Measurements from ENCODE around the gene DGKI. TPM values are rescaled to one million over a fixed set of nuclear protein-coding genes. Genes with fewer than 3 reads are reported as not detected.

The DGKI gene
- polyA plus RNA-seq, 1 donor, result 1.4 TPM

- no peaks in the 10 kb centered on the region for H3K36me3 ChIP-seq (ENCODE audit: control insufficient read depth, insufficient read depth, low read length)
- no peaks in the 10 kb centered on the region for H3K4me1 ChIP-seq (ENCODE audit: control insufficient read depth, insufficient read depth, low read length)
- H3K27ac ChIP-seq (ENCODE audit: low read length), result no peak overlapping the region
- no peaks in the 10 kb centered on the region for H3K27me3 ChIP-seq (ENCODE audit: control insufficient read depth, insufficient read depth, low read length)
- DNase-seq, result no peak
- WGBS (ENCODE audit: insufficient coverage, low lambda C conversion rate), result 60% methylated on average over 3 of the region's 11 CpGs
- H3K9me3 ChIP-seq (ENCODE audit: control insufficient read depth, low read depth, low read length), result no peaks in the 10 kb centered on the region
- no peak overlapping the region for H3K4me3 ChIP-seq (ENCODE audit: low read length)
These were observed 172.0 kb downstream of the DGKI start for GRCh38 chr7:137674551-137675409.

GRCh38 chr7:137674048-137674447, 172.7 kb downstream of the DGKI start:
- no peaks in the 10 kb centered on the region for H3K4me1 ChIP-seq (ENCODE audit: control insufficient read depth, insufficient read depth, low read length)
- H3K36me3 ChIP-seq (ENCODE audit: control insufficient read depth, insufficient read depth, low read length), result no peaks in the 10 kb centered on the region
- H3K27me3 ChIP-seq (ENCODE audit: control insufficient read depth, insufficient read depth, low read length), result no peaks in the 10 kb centered on the region
- H3K27ac ChIP-seq (ENCODE audit: low read length), result no peak overlapping the region
- no peak overlapping the region for H3K4me3 ChIP-seq (ENCODE audit: low read length)
- H3K9me3 ChIP-seq (ENCODE audit: control insufficient read depth, low read depth, low read length), result no peaks in the 10 kb centered on the region
- DNase-seq, result no peak
- WGBS (ENCODE audit: insufficient coverage, low lambda C conversion rate), result no CpG with 5 or more reads among the region's 3 CpGs

GRCh38 chr7:137671920-137672319, 174.9 kb downstream of the DGKI start:
- Histone ChIP-seq H3K36me3 (ENCODE audit: control insufficient read depth, insufficient read depth, low read length) (no peaks in the 10 kb centered on the region), H3K4me1 (ENCODE audit: control insufficient read depth, insufficient read depth, low read length) (no peaks in the 10 kb centered on the region), H3K9me3 (ENCODE audit: control insufficient read depth, low read depth, low read length) (no peaks in the 10 kb centered on the region), H3K27me3 (ENCODE audit: control insufficient read depth, insufficient read depth, low read length) (no peaks in the 10 kb centered on the region), H3K27ac (ENCODE audit: low read length) (no peak overlapping the region), H3K4me3 (ENCODE audit: low read length) (no peak overlapping the region)
- no peak for DNase-seq
- no CpG with 5 or more reads among the region's 5 CpGs for WGBS (ENCODE audit: insufficient coverage, low lambda C conversion rate)

- Histone ChIP-seq H3K9me3 (ENCODE audit: control insufficient read depth, low read depth, low read length) (no peaks in the 10 kb centered on the region), H3K27ac (ENCODE audit: low read length) (no peak overlapping the region), H3K27me3 (ENCODE audit: control insufficient read depth, insufficient read depth, low read length) (peaks cover under 1% of the 10 kb centered on the region), H3K4me1 (ENCODE audit: control insufficient read depth, insufficient read depth, low read length) (no peaks in the 10 kb centered on the region), H3K4me3 (ENCODE audit: low read length) (no peak overlapping the region), H3K36me3 (ENCODE audit: control insufficient read depth, insufficient read depth, low read length) (no peaks in the 10 kb centered on the region)
- WGBS (ENCODE audit: insufficient coverage, low lambda C conversion rate), result no CpG with 5 or more reads among the region's 7 CpGs
- no peak for DNase-seq
These were observed 176.3 kb downstream of the DGKI start for GRCh38 chr7:137670222-137671064.

GRCh38 chr7:137669706-137670105, 177.1 kb downstream of the DGKI start:
- H3K27me3 ChIP-seq (ENCODE audit: control insufficient read depth, insufficient read depth, low read length), result peaks cover 5% of the 10 kb centered on the region
- no peak overlapping the region for H3K27ac ChIP-seq (ENCODE audit: low read length)
- no peaks in the 10 kb centered on the region for H3K9me3 ChIP-seq (ENCODE audit: control insufficient read depth, low read depth, low read length)
- H3K36me3 ChIP-seq (ENCODE audit: control insufficient read depth, insufficient read depth, low read length), result no peaks in the 10 kb centered on the region
- no peak overlapping the region for H3K4me3 ChIP-seq (ENCODE audit: low read length)
- H3K4me1 ChIP-seq (ENCODE audit: control insufficient read depth, insufficient read depth, low read length), result no peaks in the 10 kb centered on the region
- no CpG with 5 or more reads among the region's 2 CpGs for WGBS (ENCODE audit: insufficient coverage, low lambda C conversion rate)
- DNase-seq, result no peak

- Histone ChIP-seq H3K4me3 (ENCODE audit: low read length) (no peak overlapping the region), H3K27me3 (ENCODE audit: control insufficient read depth, insufficient read depth, low read length) (peaks cover 5% of the 10 kb centered on the region), H3K4me1 (ENCODE audit: control insufficient read depth, insufficient read depth, low read length) (no peaks in the 10 kb centered on the region), H3K36me3 (ENCODE audit: control insufficient read depth, insufficient read depth, low read length) (no peaks in the 10 kb centered on the region), H3K27ac (ENCODE audit: low read length) (no peak overlapping the region), H3K9me3 (ENCODE audit: control insufficient read depth, low read depth, low read length) (no peaks in the 10 kb centered on the region)
- no peak for DNase-seq
- WGBS (ENCODE audit: insufficient coverage, low lambda C conversion rate), result no CpG with 5 or more reads among the region's 2 CpGs
These were observed 178.4 kb downstream of the DGKI start for GRCh38 chr7:137668404-137668803.

- Histone ChIP-seq H3K4me3 (ENCODE audit: low read length) (no peak overlapping the region), H3K36me3 (ENCODE audit: control insufficient read depth, insufficient read depth, low read length) (no peaks in the 10 kb centered on the region), H3K27ac (ENCODE audit: low read length) (no peak overlapping the region), H3K4me1 (ENCODE audit: control insufficient read depth, insufficient read depth, low read length) (no peaks in the 10 kb centered on the region), H3K27me3 (ENCODE audit: control insufficient read depth, insufficient read depth, low read length) (peaks cover 5% of the 10 kb centered on the region), H3K9me3 (ENCODE audit: control insufficient read depth, low read depth, low read length) (no peaks in the 10 kb centered on the region)
- no peak for DNase-seq
- WGBS (ENCODE audit: insufficient coverage, low lambda C conversion rate), result no CpG with 5 or more reads among the region's 5 CpGs
These were observed 179.0 kb downstream of the DGKI start for GRCh38 chr7:137667633-137668387.

- no CpG with 5 or more reads among the region's 4 CpGs for WGBS (ENCODE audit: insufficient coverage, low lambda C conversion rate)
- no peak overlapping the region for H3K4me3 ChIP-seq (ENCODE audit: low read length)
- H3K9me3 ChIP-seq (ENCODE audit: control insufficient read depth, low read depth, low read length), result no peaks in the 10 kb centered on the region
- no peak overlapping the region for H3K27ac ChIP-seq (ENCODE audit: low read length)
- DNase-seq, result no peak
- peaks cover 9% of the 10 kb centered on the region for H3K27me3 ChIP-seq (ENCODE audit: control insufficient read depth, insufficient read depth, low read length)
- no peaks in the 10 kb centered on the region for H3K4me1 ChIP-seq (ENCODE audit: control insufficient read depth, insufficient read depth, low read length)
- H3K36me3 ChIP-seq (ENCODE audit: control insufficient read depth, insufficient read depth, low read length), result no peaks in the 10 kb centered on the region
These were observed 181.9 kb downstream of the DGKI start for GRCh38 chr7:137664846-137665245.

GRCh38 chr7:137661634-137662033, 185.1 kb downstream of the DGKI start:
- Histone ChIP-seq H3K4me3 (ENCODE audit: low read length) (no peak overlapping the region), H3K4me1 (ENCODE audit: control insufficient read depth, insufficient read depth, low read length) (no peaks in the 10 kb centered on the region), H3K27me3 (ENCODE audit: control insufficient read depth, insufficient read depth, low read length) (peaks cover 9% of the 10 kb centered on the region), H3K9me3 (ENCODE audit: control insufficient read depth, low read depth, low read length) (no peaks in the 10 kb centered on the region), H3K27ac (ENCODE audit: low read length) (no peak overlapping the region), H3K36me3 (ENCODE audit: control insufficient read depth, insufficient read depth, low read length) (no peaks in the 10 kb centered on the region)
- no peak for DNase-seq
- WGBS (ENCODE audit: insufficient coverage, low lambda C conversion rate), result no CpG with 5 or more reads among the region's 4 CpGs
